HG03139 (cell line): Measurements from ENCODE around the gene NEUROG1.
A peak's percentile ranks its signal among the peaks of the same experiment; 100 is the strongest.

Source experiments
- ATAC-seq: cut with Tn5 transposase; IDR thresholded peaks from one replicate; pipeline ENCODE4 v1.9.1; 2021; ENCODE audit not compliant: unreplicated experiment

Gene NEUROG1

GRCh38 chr5:135564331-135564730, 28.6 kb upstream of the NEUROG1 start:
- no peak for ATAC-seq

GRCh38 chr5:135561266-135561665, 25.5 kb upstream of the NEUROG1 start:
- ATAC-seq: no peak

- peak; percentile 91 for ATAC-seq
Measured at GRCh38 chr5:135560858-135561257, 25.1 kb upstream of the NEUROG1 start.

- no peak for ATAC-seq
Measured at GRCh38 chr5:135559354-135559753, 23.6 kb upstream of the NEUROG1 start.

GRCh38 chr5:135557076-135557838, 21.5 kb upstream of the NEUROG1 start:
- no peak for ATAC-seq

GRCh38 chr5:135556620-135557019, 20.9 kb upstream of the NEUROG1 start:
- ATAC-seq: no peak

GRCh38 chr5:135555530-135555929, 19.8 kb upstream of the NEUROG1 start:
- ATAC-seq: no peak

GRCh38 chr5:135553688-135554462, 18.1 kb upstream of the NEUROG1 start:
- ATAC-seq: no peak

- ATAC-seq: peak; percentile 65
Measured at GRCh38 chr5:135551593-135552447, 16.1 kb upstream of the NEUROG1 start.

- no peak for ATAC-seq
Measured at GRCh38 chr5:135549413-135549812, 13.6 kb upstream of the NEUROG1 start.

GRCh38 chr5:135547590-135548254, 12.0 kb upstream of the NEUROG1 start:
- no peak for ATAC-seq

- ATAC-seq: no peak
Measured at GRCh38 chr5:135546912-135547311, 11.1 kb upstream of the NEUROG1 start.

- ATAC-seq: no peak
Measured at GRCh38 chr5:135546101-135546500, 10.3 kb upstream of the NEUROG1 start.

GRCh38 chr5:135545099-135545498, 9.3 kb upstream of the NEUROG1 start:
- no peak for ATAC-seq

- no peak for ATAC-seq
Measured at GRCh38 chr5:135543485-135544304, 7.9 kb upstream of the NEUROG1 start.

- no peak for ATAC-seq
Measured at GRCh38 chr5:135543001-135543484, 7.3 kb upstream of the NEUROG1 start.

- ATAC-seq: no peak
Measured at GRCh38 chr5:135541807-135542502, 6.2 kb upstream of the NEUROG1 start.

GRCh38 chr5:135539430-135540005, 3.8 kb upstream of the NEUROG1 start:
- ATAC-seq: no peak

GRCh38 chr5:135538261-135538660, 2.5 kb upstream of the NEUROG1 start:
- ATAC-seq: no peak
